Measurements from ENCODE around the gene INPP4B. TPM values are rescaled to one million over a fixed set of nuclear protein-coding genes. Genes with fewer than 3 reads are reported as not detected.
"Not testable (repeated sequence)": the region's sequence is repeated elsewhere in the genome, so short reads cannot be mapped to it uniquely, and the experiment has no call there.

The INPP4B gene
- total and polyA plus RNA-seq, 2 donors (not counting 1 experiment from before 2014, with no cell fraction given): 0.03 TPM; not detected in 1

- Mint-ChIP-seq H3K4me3 (no peak overlapping the region), H3K27me3 (no peaks in the 10 kb centered on the region), H3K4me1 (no peaks in the 10 kb centered on the region), H3K27ac (no peak overlapping the region), H3K9me3 (ENCODE audit: insufficient read depth) (no peaks in the 10 kb centered on the region)
- DNase-seq: no peak
- Histone ChIP-seq H3K9me3 (ENCODE audit: control extremely low read depth in 1 of 3, control insufficient read depth in 2 of 3, insufficient read depth in 1 of 3, low read length in 2 of 3) (no peaks in the 10 kb centered on the region), H3K4me1 (ENCODE audit: control insufficient read depth in 2 of 2, insufficient read depth in 2 of 2, low read length in 2 of 2) (no peaks in the 10 kb centered on the region), H3K27ac (ENCODE audit: low read length in 2 of 2) (no peak overlapping the region), H3K4me3 (ENCODE audit: control extremely low read depth in 1 of 5, extremely low read depth in 1 of 5, insufficient read depth in 1 of 5, low read depth in 2 of 5, low read length in 4 of 5) (no peak overlapping the region), H3K9ac (ENCODE audit: low read length) (no peak overlapping the region), H4K20me1 (ENCODE audit: control insufficient read depth, insufficient read depth, low read length, poor library complexity, severe bottlenecking) (no peaks in the 10 kb centered on the region), H3K36me3 (replicated peaks in 1 of 2; ENCODE audit: control extremely low read depth in 1 of 2, control insufficient read depth in 1 of 2, extremely low read depth in 1 of 2, insufficient read depth in 2 of 2, low read length in 1 of 2) (no peaks in the 10 kb centered on the region), H3K4me2 (replicated peaks; ENCODE audit: low read depth, low read length, poor library complexity, severe bottlenecking) (no peak overlapping the region), H3K27me3 (replicated peaks in 1 of 4; ENCODE audit: control extremely low read depth in 1 of 4, control insufficient read depth in 3 of 4, insufficient read depth in 4 of 4, low read length in 3 of 4) (no peaks in the 10 kb centered on the region), H2AFZ (ENCODE audit: insufficient read depth, low read depth, low read length, poor library complexity, severe bottlenecking) (no peak overlapping the region), H3K79me2 (ENCODE audit: control insufficient read depth, insufficient read depth, low read length) (no peaks in the 10 kb centered on the region)
- ATAC-seq (ENCODE audit: low read depth): no peak
- 71% methylated on average over 1 of the region's 1 CpG for WGBS (ENCODE audit: insufficient coverage)
- CTCF ChIA-PET: no interaction called here
- intact Hi-C loops (cut with micrococcal nuclease): no loop called here
- POLR2A ChIA-PET: no interaction called here
- TF ChIP-seq EZH2 (IDR thresholded peaks at IDR 0.05; ENCODE audit: borderline replicate concordance, insufficient read depth, low read depth, low read length, poor library complexity, severe bottlenecking): no peak
- no peak for TF ChIP-seq CTCF (IDR thresholded peaks at IDR 0.05)
Observed at GRCh38 chr4:142811034-142811433, 35.1 kb downstream of the INPP4B start.

- Mint-ChIP-seq H3K9me3 (ENCODE audit: insufficient read depth) (no peaks in the 10 kb centered on the region), H3K27ac (no peak overlapping the region), H3K4me1 (no peaks in the 10 kb centered on the region), H3K4me3 (no peak overlapping the region), H3K27me3 (no peaks in the 10 kb centered on the region)
- Histone ChIP-seq H2AFZ (ENCODE audit: insufficient read depth, low read depth, low read length, poor library complexity, severe bottlenecking) (no peak overlapping the region), H4K20me1 (ENCODE audit: control insufficient read depth, insufficient read depth, low read length, poor library complexity, severe bottlenecking) (no peaks in the 10 kb centered on the region), H3K9ac (ENCODE audit: low read length) (no peak overlapping the region), H3K9me3 (ENCODE audit: control extremely low read depth in 1 of 3, control insufficient read depth in 2 of 3, insufficient read depth in 1 of 3, low read length in 2 of 3) (no peaks in the 10 kb centered on the region), H3K27me3 (replicated peaks in 1 of 4; ENCODE audit: control extremely low read depth in 1 of 4, control insufficient read depth in 3 of 4, insufficient read depth in 4 of 4, low read length in 3 of 4) (no peaks in the 10 kb centered on the region), H3K4me1 (ENCODE audit: control insufficient read depth in 2 of 2, insufficient read depth in 2 of 2, low read length in 2 of 2) (no peaks in the 10 kb centered on the region), H3K4me2 (replicated peaks; ENCODE audit: low read depth, low read length, poor library complexity, severe bottlenecking) (no peak overlapping the region), H3K36me3 (replicated peaks in 1 of 2; ENCODE audit: control extremely low read depth in 1 of 2, control insufficient read depth in 1 of 2, extremely low read depth in 1 of 2, insufficient read depth in 2 of 2, low read length in 1 of 2) (no peaks in the 10 kb centered on the region), H3K27ac (ENCODE audit: low read length in 2 of 2) (no peak overlapping the region), H3K79me2 (ENCODE audit: control insufficient read depth, insufficient read depth, low read length) (no peaks in the 10 kb centered on the region), H3K4me3 (ENCODE audit: control extremely low read depth in 1 of 5, extremely low read depth in 1 of 5, insufficient read depth in 1 of 5, low read depth in 2 of 5, low read length in 4 of 5) (no peak overlapping the region)
- ChIA-PET POLR2A (no interaction called here), CTCF (no interaction called here)
- ATAC-seq (ENCODE audit: low read depth) (no peak), DNase-seq (no peak)
- intact Hi-C loops (cut with micrococcal nuclease): no loop called here
- 88% methylated on average over 2 of the region's 2 CpGs for WGBS (ENCODE audit: insufficient coverage)
- TF ChIP-seq EZH2 (IDR thresholded peaks at IDR 0.05; ENCODE audit: borderline replicate concordance, insufficient read depth, low read depth, low read length, poor library complexity, severe bottlenecking) (no peak), CTCF (IDR thresholded peaks at IDR 0.05) (no peak)
Observed at GRCh38 chr4:142809559-142809958, 36.5 kb downstream of the INPP4B start.

GRCh38 chr4:142803879-142804278, 42.2 kb downstream of the INPP4B start:
- H3K9me3 Mint-ChIP-seq (ENCODE audit: insufficient read depth); DNase-seq; ATAC-seq (ENCODE audit: low read depth); intact Hi-C loops (cut with micrococcal nuclease); H3K4me1 ChIP-seq (ENCODE audit: control insufficient read depth in 2 of 2, insufficient read depth in 2 of 2, low read length in 2 of 2); H3K4me3 Mint-ChIP-seq; H3K27ac Mint-ChIP-seq; H3K27me3 ChIP-seq (replicated peaks in 1 of 4; ENCODE audit: control extremely low read depth in 1 of 4, control insufficient read depth in 3 of 4, insufficient read depth in 4 of 4, low read length in 3 of 4); H3K4me1 Mint-ChIP-seq; H3K4me2 ChIP-seq (replicated peaks; ENCODE audit: low read depth, low read length, poor library complexity, severe bottlenecking); H2AFZ ChIP-seq (ENCODE audit: insufficient read depth, low read depth, low read length, poor library complexity, severe bottlenecking); H3K27ac ChIP-seq (ENCODE audit: low read length in 2 of 2); POLR2A ChIA-PET; H3K36me3 ChIP-seq (replicated peaks in 1 of 2; ENCODE audit: control extremely low read depth in 1 of 2, control insufficient read depth in 1 of 2, extremely low read depth in 1 of 2, insufficient read depth in 2 of 2, low read length in 1 of 2); H3K27me3 Mint-ChIP-seq; H4K20me1 ChIP-seq (ENCODE audit: control insufficient read depth, insufficient read depth, low read length, poor library complexity, severe bottlenecking); H3K9me3 ChIP-seq (ENCODE audit: control extremely low read depth in 1 of 3, control insufficient read depth in 2 of 3, insufficient read depth in 1 of 3, low read length in 2 of 3); CTCF ChIA-PET; H3K9ac ChIP-seq (ENCODE audit: low read length); H3K79me2 ChIP-seq (ENCODE audit: control insufficient read depth, insufficient read depth, low read length); H3K4me3 ChIP-seq (ENCODE audit: control extremely low read depth in 1 of 5, extremely low read depth in 1 of 5, insufficient read depth in 1 of 5, low read depth in 2 of 5, low read length in 4 of 5): not testable (repeated sequence)
- 100% methylated on average over 2 of the region's 5 CpGs for WGBS (ENCODE audit: insufficient coverage)

Data from B cell (primary cell).